Chondrocyte (in vitro differentiated cells): Measurements from ENCODE around the gene CENPV. TPM values are rescaled to one million over a fixed set of nuclear protein-coding genes. Genes with fewer than 3 reads are reported as not detected.
A peak's percentile ranks its signal among the peaks of the same experiment; 100 is the strongest.

Source experiments
- DNase-seq: peaks from one replicate; pipeline ENCODE4 v3.0.0; 2021; ENCODE audit warnings: mixed read lengths, low spot score
- H3K27ac Mint-ChIP-seq: one replicate; pipeline ENCODE4 v1.8.0; 2021; ENCODE audit warnings: mild to moderate bottlenecking, moderate library complexity, mixed read lengths; ENCODE audit not compliant: unreplicated experiment
- H3K27me3 Mint-ChIP-seq: 2 replicates; pipeline ENCODE4 v1.8.0; 2021; ENCODE audit warnings: low read depth, mixed read lengths
- H3K36me3 Mint-ChIP-seq: 2 replicates; pipeline ENCODE4 v1.8.0; 2021; ENCODE audit warnings: low read depth, mixed read lengths
- H3K4me1 Mint-ChIP-seq: 2 replicates; pipeline ENCODE4 v1.8.0; 2021; ENCODE audit warnings: low read depth, mild to moderate bottlenecking, mixed read lengths
- H3K4me3 Mint-ChIP-seq: one replicate; pipeline ENCODE4 v1.8.0; 2021; ENCODE audit warnings: mild to moderate bottlenecking, moderate library complexity, mixed read lengths; ENCODE audit not compliant: unreplicated experiment
- H3K9me3 Mint-ChIP-seq: 2 replicates; pipeline ENCODE4 v1.8.0; 2021; ENCODE audit warnings: low read depth, mixed read lengths
- total RNA-seq: library from RNA; stranded (reverse); gene quantifications from 3 replicates; pipeline ENCODE4 v1.2.1, GENCODE V29; 2021
- TF ChIP-seq, protein P1 (sequence below): fragments of 200-600 bp; sonication (generic); IDR thresholded peaks from 2 replicates; pipeline ENCODE4 v1.5.0; 2021; ENCODE audit warnings: antibody characterized with exemption, mild to moderate bottlenecking, moderate library complexity

CENPV gene
- total RNA-seq, 1 donor from 2014 or later = 12.3 TPM

- H3K4me3 Mint-ChIP-seq = no peak overlapping the region
- no peaks in the 10 kb centered on the region for H3K27me3 Mint-ChIP-seq
- peaks cover 3% of the 10 kb centered on the region for H3K36me3 Mint-ChIP-seq
- H3K27ac Mint-ChIP-seq = no peak overlapping the region
- no peaks in the 10 kb centered on the region for H3K4me1 Mint-ChIP-seq
- DNase-seq = peak; percentile 12
- H3K9me3 Mint-ChIP-seq = no peaks in the 10 kb centered on the region
- TF ChIP-seq, protein P1, sequence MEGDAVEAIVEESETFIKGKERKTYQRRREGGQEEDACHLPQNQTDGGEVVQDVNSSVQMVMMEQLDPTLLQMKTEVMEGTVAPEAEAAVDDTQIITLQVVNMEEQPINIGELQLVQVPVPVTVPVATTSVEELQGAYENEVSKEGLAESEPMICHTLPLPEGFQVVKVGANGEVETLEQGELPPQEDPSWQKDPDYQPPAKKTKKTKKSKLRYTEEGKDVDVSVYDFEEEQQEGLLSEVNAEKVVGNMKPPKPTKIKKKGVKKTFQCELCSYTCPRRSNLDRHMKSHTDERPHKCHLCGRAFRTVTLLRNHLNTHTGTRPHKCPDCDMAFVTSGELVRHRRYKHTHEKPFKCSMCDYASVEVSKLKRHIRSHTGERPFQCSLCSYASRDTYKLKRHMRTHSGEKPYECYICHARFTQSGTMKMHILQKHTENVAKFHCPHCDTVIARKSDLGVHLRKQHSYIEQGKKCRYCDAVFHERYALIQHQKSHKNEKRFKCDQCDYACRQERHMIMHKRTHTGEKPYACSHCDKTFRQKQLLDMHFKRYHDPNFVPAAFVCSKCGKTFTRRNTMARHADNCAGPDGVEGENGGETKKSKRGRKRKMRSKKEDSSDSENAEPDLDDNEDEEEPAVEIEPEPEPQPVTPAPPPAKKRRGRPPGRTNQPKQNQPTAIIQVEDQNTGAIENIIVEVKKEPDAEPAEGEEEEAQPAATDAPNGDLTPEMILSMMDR = no peak
Measured at GRCh38 chr17:16339402-16339801, 13.9 kb downstream of the CENPV start.

GRCh38 chr17:16338391-16338790, 14.9 kb downstream of the CENPV start:
- Mint-ChIP-seq H3K36me3 (peaks cover 1% of the 10 kb centered on the region), H3K27ac (no peak overlapping the region), H3K4me1 (no peaks in the 10 kb centered on the region), H3K4me3 (no peak overlapping the region), H3K9me3 (no peaks in the 10 kb centered on the region), H3K27me3 (no peaks in the 10 kb centered on the region)
- DNase-seq = peak; percentile 2
- TF ChIP-seq, protein P1 = no peak

DNA sequence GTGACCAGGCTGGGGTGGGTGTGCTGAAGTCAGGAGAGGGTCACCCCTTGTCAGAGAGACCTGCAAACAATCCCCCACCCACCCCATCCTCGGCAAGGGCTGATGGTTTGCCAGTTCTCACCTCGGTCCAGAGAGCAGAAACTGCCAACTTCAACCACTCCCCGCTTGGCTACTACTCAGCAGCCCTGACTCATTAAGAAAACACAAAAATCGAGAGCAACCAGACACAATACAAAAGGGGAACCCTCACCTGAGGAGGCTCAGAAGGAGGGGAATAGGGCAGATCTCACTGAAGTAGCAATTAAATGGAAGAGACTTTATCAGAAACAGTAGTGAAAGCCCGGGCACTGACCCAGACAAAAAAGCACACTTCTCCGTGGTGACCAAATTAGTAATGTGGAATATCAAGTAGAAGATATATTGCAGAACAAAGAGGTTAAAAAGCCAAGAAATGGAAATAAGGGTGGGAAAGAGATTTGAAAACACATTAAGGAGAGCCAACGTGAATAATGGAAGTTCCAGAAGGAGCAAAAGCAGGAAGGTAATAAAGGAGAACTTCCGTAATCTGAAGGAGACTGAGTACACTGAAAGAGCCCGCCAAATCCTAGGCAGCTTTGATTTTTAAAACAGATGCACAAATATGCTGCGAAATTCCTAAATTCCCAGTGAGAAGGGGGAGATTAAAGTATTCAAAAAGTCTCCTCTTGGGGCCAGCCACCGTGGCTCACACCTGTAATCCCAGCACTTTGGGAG, 23.6 kb downstream of the CENPV start:
- Mint-ChIP-seq H3K9me3 (no peaks in the 10 kb centered on the region), H3K4me1 (peaks cover 11% of the 10 kb centered on the region), H3K36me3 (peaks cover 3% of the 10 kb centered on the region), H3K27ac (no peak overlapping the region), H3K27me3 (no peaks in the 10 kb centered on the region), H3K4me3 (no peak overlapping the region)
- TF ChIP-seq, protein P1 = no peak
- no peak for DNase-seq

GRCh38 chr17:16328997-16329396, 24.3 kb downstream of the CENPV start:
- Mint-ChIP-seq H3K4me3 (no peak overlapping the region), H3K27ac (no peak overlapping the region), H3K27me3 (no peaks in the 10 kb centered on the region), H3K36me3 (peaks cover 3% of the 10 kb centered on the region), H3K4me1 (peaks cover 11% of the 10 kb centered on the region), H3K9me3 (no peaks in the 10 kb centered on the region)
- no peak for DNase-seq
- TF ChIP-seq, protein P1 = peak; percentile 30

- H3K4me3 Mint-ChIP-seq = no peak overlapping the region
- peaks cover 4% of the 10 kb centered on the region for H3K36me3 Mint-ChIP-seq
- TF ChIP-seq, protein P1 = no peak
- H3K27ac Mint-ChIP-seq = no peak overlapping the region
- H3K4me1 Mint-ChIP-seq = peaks cover 17% of the 10 kb centered on the region
- peaks cover 2% of the 10 kb centered on the region for H3K9me3 Mint-ChIP-seq
- H3K27me3 Mint-ChIP-seq = no peaks in the 10 kb centered on the region
- no peak for DNase-seq
Measured at GRCh38 chr17:16327018-16327417, 26.3 kb downstream of the CENPV start.
